Type B pancreatic cell (in vitro differentiated cells): ENCODE results near the gene GCNT1. TPM values are rescaled to one million over a fixed set of nuclear protein-coding genes. Genes with fewer than 3 reads are reported as not detected.

Experiments
- DNase-seq: peaks from one replicate; pipeline ENCODE4 v3.0.0; 2021; ENCODE audit warnings: mixed read lengths; ENCODE audit not compliant: unreplicated experiment; ENCODE audit errors: extremely low spot score
- H3K27ac Mint-ChIP-seq: 2 replicates; pipeline ENCODE4 v1.8.0; 2021; ENCODE audit warnings: mild to moderate bottlenecking, mixed read lengths
- H3K27me3 Mint-ChIP-seq: 2 replicates; pipeline ENCODE4 v1.8.0; 2021; ENCODE audit warnings: mixed read lengths
- H3K36me3 Mint-ChIP-seq: 2 replicates; pipeline ENCODE4 v1.8.0; 2021; ENCODE audit warnings: mixed read lengths
- H3K4me1 Mint-ChIP-seq: one replicate; pipeline ENCODE4 v1.8.0; 2021; ENCODE audit warnings: mixed read lengths; ENCODE audit not compliant: unreplicated experiment
- H3K4me3 Mint-ChIP-seq: 2 replicates; pipeline ENCODE4 v1.8.0; 2021; ENCODE audit warnings: mild to moderate bottlenecking, mixed read lengths
- H3K9me3 Mint-ChIP-seq: 2 replicates; pipeline ENCODE4 v1.8.0; 2021; ENCODE audit warnings: mixed read lengths
- CTCF ChIP-seq: fragments of 200-600 bp; sonication (generic); conservative IDR thresholded peaks from 2 replicates; pipeline ENCODE4 v1.5.0; 2021; ENCODE audit warnings: antibody characterized with exemption, mild to moderate bottlenecking
- total RNA-seq: library from RNA; stranded (reverse); gene quantifications from 2 replicates; pipeline ENCODE4 v1.2.1, GENCODE V29; 2021; ENCODE audit warnings: low replicate concordance

The GCNT1 gene
- total RNA-seq, 1 donor from 2014 or later = 23.8 TPM

- Mint-ChIP-seq H3K4me3 (no peak overlapping the region), H3K9me3 (peaks cover 8% of the 10 kb centered on the region)
Measured at GRCh38 chr9:76510446-76510845, 51.5 kb downstream of the GCNT1 start.

GRCh38 chr9:76512826-76513225, 53.8 kb downstream of the GCNT1 start:
- no peak overlapping the region for H3K4me3 Mint-ChIP-seq
- no peak for TF ChIP-seq CTCF
- DNase-seq = no peak

More at GRCh38 chr9:76510446-76510845, 51.5 kb downstream of the GCNT1 start:
- H3K27me3 Mint-ChIP-seq = no peaks in the 10 kb centered on the region
- H3K36me3 Mint-ChIP-seq = no peaks in the 10 kb centered on the region
- H3K27ac Mint-ChIP-seq = no peak overlapping the region
- TF ChIP-seq CTCF = no peak
- no peaks in the 10 kb centered on the region for H3K4me1 Mint-ChIP-seq
- DNase-seq = no peak

GRCh38 chr9:76516350-76516749, 57.4 kb downstream of the GCNT1 start:
- no peak overlapping the region for H3K4me3 Mint-ChIP-seq
- TF ChIP-seq CTCF = no peak
- no peak overlapping the region for H3K27ac Mint-ChIP-seq
- H3K4me1 Mint-ChIP-seq = peaks cover 7% of the 10 kb centered on the region
- H3K9me3 Mint-ChIP-seq = peaks cover 8% of the 10 kb centered on the region
- no peak for DNase-seq
- H3K36me3 Mint-ChIP-seq = no peaks in the 10 kb centered on the region
- H3K27me3 Mint-ChIP-seq = no peaks in the 10 kb centered on the region

More at GRCh38 chr9:76512826-76513225, 53.8 kb downstream of the GCNT1 start:
- Mint-ChIP-seq H3K36me3 (no peaks in the 10 kb centered on the region), H3K4me1 (no peaks in the 10 kb centered on the region), H3K9me3 (peaks cover 8% of the 10 kb centered on the region), H3K27ac (no peak overlapping the region), H3K27me3 (no peaks in the 10 kb centered on the region)

GRCh38 chr9:76516871-76517270, 57.9 kb downstream of the GCNT1 start:
- no peaks in the 10 kb centered on the region for H3K36me3 Mint-ChIP-seq
- DNase-seq = no peak
- H3K27me3 Mint-ChIP-seq = no peaks in the 10 kb centered on the region
- H3K4me3 Mint-ChIP-seq = no peak overlapping the region
- TF ChIP-seq CTCF = no peak
- H3K27ac Mint-ChIP-seq = no peak overlapping the region
- H3K9me3 Mint-ChIP-seq = peaks cover 8% of the 10 kb centered on the region
- H3K4me1 Mint-ChIP-seq = peaks cover 9% of the 10 kb centered on the region

- Mint-ChIP-seq H3K27ac (peak overlapping the region; percentile 66), H3K4me1 (peaks cover 9% of the 10 kb centered on the region), H3K27me3 (no peaks in the 10 kb centered on the region), H3K4me3 (peak overlapping the region; percentile 1), H3K36me3 (no peaks in the 10 kb centered on the region), H3K9me3 (peaks cover 2% of the 10 kb centered on the region)
- no peak for TF ChIP-seq CTCF
- DNase-seq = no peak
Measured at GRCh38 chr9:76519075-76519835, 60.3 kb downstream of the GCNT1 start.
